DND-41 (cell line): Measurements from ENCODE around the gene SAMD1.

Experiments
- EZH2 ChIP-seq: IDR thresholded peaks from 3 replicates; pipeline ENCODE4 v1.6.1; 2012; ENCODE audit warnings: borderline replicate concordance, low read depth, mild to moderate bottlenecking, moderate library complexity, low read length, inconsistent platforms; ENCODE audit not compliant: severe bottlenecking
- TF ChIP-seq, protein P1 (sequence below): IDR thresholded peaks from 2 replicates; pipeline ENCODE4 v1.5.1; 2012; ENCODE audit warnings: borderline replicate concordance, low read length, moderate library complexity, mild to moderate bottlenecking; ENCODE audit not compliant: poor library complexity, severe bottlenecking; ENCODE audit errors: extremely low read depth

DNA sequence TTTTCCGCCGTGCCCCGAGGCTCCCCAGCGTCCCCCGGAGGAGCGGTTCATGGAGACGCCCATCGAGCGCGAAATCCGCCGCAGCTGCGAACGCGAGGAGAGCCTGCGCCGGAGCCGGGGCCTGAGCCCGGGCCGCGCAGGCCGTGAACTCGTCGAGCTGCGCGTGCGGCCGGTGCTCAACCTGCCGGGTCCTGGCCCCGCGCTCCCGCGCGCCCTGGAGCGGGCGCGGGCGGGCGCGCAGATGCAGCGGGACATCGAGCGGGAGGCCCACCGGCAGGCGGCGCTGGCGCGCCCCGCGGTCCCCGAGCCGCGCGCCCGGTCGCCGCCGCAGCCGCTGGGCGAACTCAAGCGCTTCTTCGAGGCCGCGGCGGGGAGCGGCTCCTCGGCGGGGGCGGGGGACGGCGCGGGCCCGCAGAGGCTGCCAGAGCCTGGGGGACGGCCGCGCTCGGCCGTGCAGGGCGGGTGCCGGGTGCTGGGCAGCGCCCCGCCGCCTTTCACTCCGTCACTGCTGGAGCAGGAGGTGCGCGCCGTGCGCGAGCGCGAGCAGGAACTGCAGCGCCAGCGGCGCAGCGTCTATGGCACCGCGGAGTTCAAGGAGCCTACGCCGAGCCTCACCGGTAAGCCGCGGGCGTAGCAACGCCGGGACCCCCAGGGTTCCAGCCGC is 17.2 kb downstream of the SAMD1 start:
- TF ChIP-seq, protein P1, sequence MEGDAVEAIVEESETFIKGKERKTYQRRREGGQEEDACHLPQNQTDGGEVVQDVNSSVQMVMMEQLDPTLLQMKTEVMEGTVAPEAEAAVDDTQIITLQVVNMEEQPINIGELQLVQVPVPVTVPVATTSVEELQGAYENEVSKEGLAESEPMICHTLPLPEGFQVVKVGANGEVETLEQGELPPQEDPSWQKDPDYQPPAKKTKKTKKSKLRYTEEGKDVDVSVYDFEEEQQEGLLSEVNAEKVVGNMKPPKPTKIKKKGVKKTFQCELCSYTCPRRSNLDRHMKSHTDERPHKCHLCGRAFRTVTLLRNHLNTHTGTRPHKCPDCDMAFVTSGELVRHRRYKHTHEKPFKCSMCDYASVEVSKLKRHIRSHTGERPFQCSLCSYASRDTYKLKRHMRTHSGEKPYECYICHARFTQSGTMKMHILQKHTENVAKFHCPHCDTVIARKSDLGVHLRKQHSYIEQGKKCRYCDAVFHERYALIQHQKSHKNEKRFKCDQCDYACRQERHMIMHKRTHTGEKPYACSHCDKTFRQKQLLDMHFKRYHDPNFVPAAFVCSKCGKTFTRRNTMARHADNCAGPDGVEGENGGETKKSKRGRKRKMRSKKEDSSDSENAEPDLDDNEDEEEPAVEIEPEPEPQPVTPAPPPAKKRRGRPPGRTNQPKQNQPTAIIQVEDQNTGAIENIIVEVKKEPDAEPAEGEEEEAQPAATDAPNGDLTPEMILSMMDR, result peak; percentile 73
- no peak for TF ChIP-seq EZH2
